MCF 10A (cell line): ENCODE results near the gene HLCS. TPM values are rescaled to one million over a fixed set of nuclear protein-coding genes. Genes with fewer than 3 reads are reported as not detected.

Source experiments
- BruUV-seq: library from RNA; stranded (reverse); fragments of 400-500 nt; replicated peaks from 2 replicates; lab custom pipeline; 2021; lab: Mats Ljungman, UMichigan
- CTCF ChIA-PET: fragments of 300-600 bp; sonication (Branson Sonifier 250); formaldehyde crosslinking; extraction: SDS; loops from one replicate; lab custom pipeline; 2021; ENCODE audit warnings: antibody characterized with exemption, inconsistent platforms; lab: Yijun Ruan, JAX
- POLR2A ChIA-PET: fragments of 300-600, 350-650 bp; sonication (Branson Sonifier 250); formaldehyde crosslinking; extraction: SDS; loops from one replicate; lab custom pipeline; 2020; ENCODE audit warnings: antibody characterized with exemption, inconsistent platforms; lab: Yijun Ruan, JAX
- DNase-seq: peaks from one replicate; pipeline ENCODE4 v3.0.0-alpha.2; 2018; ENCODE audit not compliant: unreplicated experiment
- H3K27ac Mint-ChIP-seq: one replicate; pipeline ENCODE4 v1.8.0; 2022; ENCODE audit warnings: mild to moderate bottlenecking, low read depth, mixed read lengths; ENCODE audit not compliant: unreplicated experiment
- H3K27me3 Mint-ChIP-seq: one replicate; pipeline ENCODE4 v1.8.0; 2022; ENCODE audit warnings: mixed read lengths; ENCODE audit not compliant: insufficient read depth, unreplicated experiment
- H3K36me3 Mint-ChIP-seq: one replicate; pipeline ENCODE4 v1.8.0; 2022; ENCODE audit warnings: mild to moderate bottlenecking, moderate library complexity, mixed read lengths; ENCODE audit not compliant: insufficient read depth, unreplicated experiment
- H3K4me1 Mint-ChIP-seq: one replicate; pipeline ENCODE4 v1.8.0; 2022; ENCODE audit warnings: mixed read lengths; ENCODE audit not compliant: insufficient read depth, unreplicated experiment
- H3K4me3 Mint-ChIP-seq: one replicate; pipeline ENCODE4 v1.8.0; 2022; ENCODE audit warnings: mild to moderate bottlenecking, moderate library complexity, mixed read lengths; ENCODE audit not compliant: unreplicated experiment
- H3K9me3 Mint-ChIP-seq: one replicate; pipeline ENCODE4 v1.8.0; 2022; ENCODE audit warnings: mixed read lengths; ENCODE audit not compliant: unreplicated experiment
- CTCF ChIP-seq: fragments of 200-600 bp; IDR thresholded peaks from one replicate; pipeline ENCODE4 v1.8.0; 2022; ENCODE audit warnings: antibody characterized with exemption, mild to moderate bottlenecking; ENCODE audit not compliant: unreplicated experiment
- intact Hi-C: fragments of 100-400 bp; cut with micrococcal nuclease; formaldehyde crosslinking; loops from 2 replicates; pipeline ENCODE4 v1.14.1; 2022
- total RNA-seq: library from RNA; stranded (reverse); gene quantifications from 2 replicates; pipeline ENCODE4 v1.2.3, GENCODE V29; 2022

The HLCS gene
- total RNA-seq, 1 experiment from 2014 or later: 46.1 TPM

- CTCF ChIA-PET: no interaction called here
- TF ChIP-seq CTCF: no peak
- H3K27me3 Mint-ChIP-seq: no peaks in the 10 kb centered on the region
- no peak for DNase-seq
- peaks cover 19% of the 10 kb centered on the region for H3K36me3 Mint-ChIP-seq
- intact Hi-C loops: no loop called here
- POLR2A ChIA-PET: interaction anchor here (1.3 kb wide), 1 partner anchor 111 kb away, joined by 5 read pairs; no protein-coding TSS in a partner anchor
- BruUV-seq: no TSS peak
- no peaks in the 10 kb centered on the region for H3K9me3 Mint-ChIP-seq
- H3K4me3 Mint-ChIP-seq: no peak overlapping the region
- H3K4me1 Mint-ChIP-seq: peaks cover 12% of the 10 kb centered on the region
- no peak overlapping the region for H3K27ac Mint-ChIP-seq
These were observed 2.1 kb downstream of the HLCS start for GRCh38 chr21:36964398-36964797.

- BruUV-seq: no TSS peak
- intact Hi-C loops: no loop called here
- no peak for DNase-seq
- Mint-ChIP-seq H3K9me3 (no peaks in the 10 kb centered on the region), H3K4me3 (no peak overlapping the region), H3K27me3 (no peaks in the 10 kb centered on the region), H3K27ac (no peak overlapping the region), H3K36me3 (peaks cover 23% of the 10 kb centered on the region), H3K4me1 (peaks cover 12% of the 10 kb centered on the region)
- no peak for TF ChIP-seq CTCF
- ChIA-PET CTCF (interaction anchor here (0.6 to 1.7 kb wide), 3 partner anchors 9 to 1090 kb away, joined by 3 to 5 read pairs (median 3); no protein-coding TSS in a partner anchor), POLR2A (no interaction called here)
These were observed 4.2 kb downstream of the HLCS start for GRCh38 chr21:36962098-36962780.

- no peak for DNase-seq
- intact Hi-C loops: no loop called here
- TF ChIP-seq CTCF: no peak
- H3K9me3 Mint-ChIP-seq: no peaks in the 10 kb centered on the region
- ChIA-PET POLR2A (no interaction called here), CTCF (interaction anchor here (1.1 to 1.2 kb wide), 2 partner anchors 8 to 16 kb away, joined by 3 read pairs; no protein-coding TSS in a partner anchor)
- no peaks in the 10 kb centered on the region for H3K27me3 Mint-ChIP-seq
- peaks cover 38% of the 10 kb centered on the region for H3K36me3 Mint-ChIP-seq
- no peak overlapping the region for H3K27ac Mint-ChIP-seq
- no peak overlapping the region for H3K4me3 Mint-ChIP-seq
- peaks cover 12% of the 10 kb centered on the region for H3K4me1 Mint-ChIP-seq
- BruUV-seq: no TSS peak
These were observed 5.7 kb downstream of the HLCS start for GRCh38 chr21:36960676-36961284.

GRCh38 chr21:36959020-36959835, 7.2 kb downstream of the HLCS start:
- H3K27me3 Mint-ChIP-seq: no peaks in the 10 kb centered on the region
- H3K36me3 Mint-ChIP-seq: peaks cover 48% of the 10 kb centered on the region
- no peaks in the 10 kb centered on the region for H3K9me3 Mint-ChIP-seq
- BruUV-seq: no TSS peak
- ChIA-PET POLR2A (no interaction called here), CTCF (interaction anchor here (0.6 to 1.0 kb wide), 2 partner anchors 19 to 658 kb away, joined by 3 read pairs; no protein-coding TSS in a partner anchor)
- no peak overlapping the region for H3K27ac Mint-ChIP-seq
- no peaks in the 10 kb centered on the region for H3K4me1 Mint-ChIP-seq
- no peak for TF ChIP-seq CTCF
- no peak for DNase-seq
- intact Hi-C loops: no loop called here
- no peak overlapping the region for H3K4me3 Mint-ChIP-seq
